HUES48 (cell line): ENCODE measurements around the gene BMPR1A.
A peak's percentile ranks its signal among the peaks of the same experiment; 100 is the strongest.

Experiments used
- H3K27ac ChIP-seq: one replicate; pipeline ENCODE4 v1.7.0; 2013; ENCODE audit warnings: low read depth, low read length, inconsistent platforms
- H3K27me3 ChIP-seq: 2 replicates; pipeline ENCODE4 v1.6.1; 2013; ENCODE audit warnings: mild to moderate bottlenecking, low read length; ENCODE audit not compliant: control insufficient read depth, insufficient read depth
- H3K36me3 ChIP-seq: 2 replicates; pipeline ENCODE4 v1.6.1; 2013; ENCODE audit warnings: low read length; ENCODE audit not compliant: control insufficient read depth, insufficient read depth
- H3K4me1 ChIP-seq: 2 replicates; pipeline ENCODE4 v1.6.1; 2013; ENCODE audit warnings: mild to moderate bottlenecking, low read length; ENCODE audit not compliant: control insufficient read depth, insufficient read depth
- H3K4me3 ChIP-seq: 2 replicates; pipeline ENCODE4 v1.5.1; 2013; ENCODE audit warnings: mild to moderate bottlenecking, low read depth, low read length
- H3K9ac ChIP-seq: 2 replicates; pipeline ENCODE4 v1.6.1; 2013; ENCODE audit warnings: mild to moderate bottlenecking, low read depth, low read length, moderate library complexity
- H3K9me3 ChIP-seq: 2 replicates; pipeline ENCODE4 v1.6.1; 2013; ENCODE audit warnings: low read length; ENCODE audit not compliant: control insufficient read depth, insufficient read depth

The BMPR1A gene

GRCh38 chr10:86768412-86769062 lies 12.1 kb downstream of the BMPR1A start:
- Histone ChIP-seq H3K4me1 (peaks cover 46% of the 10 kb centered on the region), H3K9ac (no peak overlapping the region), H3K36me3 (no peaks in the 10 kb centered on the region), H3K27ac (peak overlapping the region; percentile 62), H3K27me3 (no peaks in the 10 kb centered on the region), H3K9me3 (no peaks in the 10 kb centered on the region), H3K4me3 (no peak overlapping the region)

GRCh38 chr10:86769991-86770390 lies 13.6 kb downstream of the BMPR1A start:
- H3K27me3 ChIP-seq: no peaks in the 10 kb centered on the region
- H3K4me3 ChIP-seq: no peak overlapping the region
- H3K27ac ChIP-seq: no peak overlapping the region
- H3K9me3 ChIP-seq: no peaks in the 10 kb centered on the region
- H3K36me3 ChIP-seq: peaks cover 2% of the 10 kb centered on the region; the same call in 1 of the 2 replicates
- H3K4me1 ChIP-seq: peaks cover 56% of the 10 kb centered on the region
- H3K9ac ChIP-seq: no peak overlapping the region

GRCh38 chr10:86770412-86770960 lies 14.1 kb downstream of the BMPR1A start:
- Histone ChIP-seq H3K27ac (no peak overlapping the region), H3K9me3 (no peaks in the 10 kb centered on the region), H3K27me3 (no peaks in the 10 kb centered on the region), H3K9ac (no peak overlapping the region), H3K4me1 (peaks cover 61% of the 10 kb centered on the region), H3K4me3 (no peak overlapping the region), H3K36me3 (peaks cover 2% of the 10 kb centered on the region; the same call in 1 of the 2 replicates)

- no peaks in the 10 kb centered on the region for H3K27me3 ChIP-seq
- H3K27ac ChIP-seq: no peak overlapping the region
- H3K4me1 ChIP-seq: peaks cover 49% of the 10 kb centered on the region
- no peak overlapping the region for H3K9ac ChIP-seq
- H3K36me3 ChIP-seq: peaks cover 2% of the 10 kb centered on the region; the same call in 1 of the 2 replicates
- H3K9me3 ChIP-seq: no peaks in the 10 kb centered on the region
- no peak overlapping the region for H3K4me3 ChIP-seq
These were observed 17.1 kb downstream of the BMPR1A start for GRCh38 chr10:86773498-86773897.

GRCh38 chr10:86775056-86775869 lies 18.8 kb downstream of the BMPR1A start:
- Histone ChIP-seq H3K9me3 (no peaks in the 10 kb centered on the region), H3K36me3 (peaks cover 2% of the 10 kb centered on the region; the same call in 1 of the 2 replicates), H3K4me1 (peaks cover 34% of the 10 kb centered on the region), H3K4me3 (no peak overlapping the region), H3K9ac (no peak overlapping the region), H3K27ac (peak overlapping the region; percentile 74), H3K27me3 (no peaks in the 10 kb centered on the region)

GRCh38 chr10:86775870-86776180 lies 19.4 kb downstream of the BMPR1A start:
- Histone ChIP-seq H3K9me3 (no peaks in the 10 kb centered on the region), H3K9ac (no peak overlapping the region), H3K27ac (peak overlapping the region; percentile 74), H3K4me3 (no peak overlapping the region), H3K4me1 (peaks cover 28% of the 10 kb centered on the region), H3K27me3 (no peaks in the 10 kb centered on the region), H3K36me3 (peaks cover 2% of the 10 kb centered on the region; the same call in 1 of the 2 replicates)

- Histone ChIP-seq H3K27ac (no peak overlapping the region), H3K4me3 (no peak overlapping the region), H3K4me1 (peaks cover 28% of the 10 kb centered on the region), H3K36me3 (no peaks in the 10 kb centered on the region; the same call in 1 of the 2 replicates), H3K9ac (no peak overlapping the region), H3K9me3 (no peaks in the 10 kb centered on the region), H3K27me3 (no peaks in the 10 kb centered on the region)
These were observed 23.0 kb downstream of the BMPR1A start for GRCh38 chr10:86779220-86780017.

GRCh38 chr10:86782701-86783418 lies 26.4 kb downstream of the BMPR1A start:
- Histone ChIP-seq H3K36me3 (no peaks in the 10 kb centered on the region; the same call in 1 of the 2 replicates), H3K4me3 (no peak overlapping the region), H3K4me1 (peaks cover 44% of the 10 kb centered on the region), H3K27me3 (no peaks in the 10 kb centered on the region), H3K27ac (no peak overlapping the region), H3K9me3 (no peaks in the 10 kb centered on the region), H3K9ac (no peak overlapping the region)

- no peak overlapping the region for H3K4me3 ChIP-seq
- H3K9me3 ChIP-seq: no peaks in the 10 kb centered on the region
- H3K27ac ChIP-seq: no peak overlapping the region
- no peaks in the 10 kb centered on the region for H3K36me3 ChIP-seq
- peaks cover 44% of the 10 kb centered on the region for H3K4me1 ChIP-seq
- H3K27me3 ChIP-seq: no peaks in the 10 kb centered on the region
- no peak overlapping the region for H3K9ac ChIP-seq
These were observed 28.6 kb downstream of the BMPR1A start for GRCh38 chr10:86785037-86785436.

GRCh38 chr10:86785968-86786367 lies 29.5 kb downstream of the BMPR1A start:
- H3K36me3 ChIP-seq: no peaks in the 10 kb centered on the region
- no peak overlapping the region for H3K9ac ChIP-seq
- peak overlapping the region; percentile 1 for H3K27ac ChIP-seq
- no peaks in the 10 kb centered on the region for H3K27me3 ChIP-seq
- no peaks in the 10 kb centered on the region for H3K9me3 ChIP-seq
- H3K4me1 ChIP-seq: peaks cover 44% of the 10 kb centered on the region
- no peak overlapping the region for H3K4me3 ChIP-seq
